ENCODE measurements around the gene PIBF1.
"Not testable (repeated sequence)": the region's sequence is repeated elsewhere in the genome, so short reads cannot be mapped to it uniquely, and the experiment has no call there.

The PIBF1 gene

DNA sequence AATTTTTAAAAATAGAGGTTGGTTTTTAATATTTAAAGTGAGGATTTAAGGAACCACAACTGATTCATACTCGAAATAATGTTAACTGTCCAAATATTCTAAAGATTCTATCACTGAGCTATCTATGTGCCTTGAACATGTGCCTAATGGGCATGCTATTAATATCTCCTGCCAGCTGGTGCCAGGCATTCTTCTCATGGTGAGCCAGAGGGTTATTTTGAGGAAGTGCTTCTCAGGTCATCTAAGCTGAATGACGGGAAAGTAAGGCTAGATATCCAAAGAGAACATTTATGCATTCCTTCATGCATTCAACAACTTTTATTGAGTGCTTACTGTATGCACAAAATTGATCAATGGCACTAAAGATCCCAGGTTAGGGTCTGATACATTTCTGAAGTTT, 138.2 kb downstream of the PIBF1 start:
- DNase-seq: no peak

DNA sequence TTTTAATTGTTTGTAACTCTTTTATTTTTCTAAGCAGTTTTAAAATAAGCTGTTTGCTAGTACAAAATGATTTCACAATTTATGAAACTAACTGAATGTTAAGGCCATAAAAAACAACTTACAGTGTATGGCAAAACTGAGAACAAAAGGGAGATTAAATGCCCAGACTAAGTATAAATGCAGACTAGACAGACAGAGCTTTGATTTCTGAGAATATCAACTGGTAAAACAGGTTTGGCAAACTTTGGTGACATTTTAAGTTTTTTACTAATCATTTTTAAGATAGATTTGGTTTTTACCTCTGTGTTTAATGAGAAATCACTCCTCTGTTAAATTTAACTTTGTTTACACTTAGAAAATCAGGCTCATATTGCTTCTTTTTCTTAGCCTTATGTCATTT, 149.4 kb downstream of the PIBF1 start:
- no peak for DNase-seq

- no peak for DNase-seq
Measured at GRCh38 chr13:72932250-72932649, 150.3 kb downstream of the PIBF1 start.

DNA sequence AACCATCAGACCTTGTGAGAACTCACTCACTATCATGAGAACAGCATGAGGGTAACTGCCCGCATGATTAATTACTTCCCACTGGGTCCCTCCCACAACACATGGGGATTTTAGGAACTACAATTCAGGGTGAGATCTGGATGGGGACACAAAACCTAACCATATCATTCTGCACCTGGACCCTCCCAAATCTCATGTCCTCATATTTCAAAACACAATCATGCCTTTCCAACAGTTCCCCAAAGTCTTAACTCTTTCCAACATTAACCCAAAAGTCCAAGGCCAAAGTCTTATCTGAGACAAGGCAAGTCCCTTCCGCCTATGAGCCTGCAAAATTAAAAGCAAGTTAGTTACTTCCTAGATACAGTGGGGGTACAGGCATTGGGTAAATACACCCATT, 164.3 kb downstream of the PIBF1 start:
- DNase-seq: not testable (repeated sequence)

- DNase-seq: no peak
Measured at GRCh38 chr13:72952529-72953141, 170.7 kb downstream of the PIBF1 start.

- DNase-seq: no peak
Measured at GRCh38 chr13:72953391-72953965, 171.5 kb downstream of the PIBF1 start.

GRCh38 chr13:72959643-72960042, 177.7 kb downstream of the PIBF1 start:
- DNase-seq: no peak

DNA sequence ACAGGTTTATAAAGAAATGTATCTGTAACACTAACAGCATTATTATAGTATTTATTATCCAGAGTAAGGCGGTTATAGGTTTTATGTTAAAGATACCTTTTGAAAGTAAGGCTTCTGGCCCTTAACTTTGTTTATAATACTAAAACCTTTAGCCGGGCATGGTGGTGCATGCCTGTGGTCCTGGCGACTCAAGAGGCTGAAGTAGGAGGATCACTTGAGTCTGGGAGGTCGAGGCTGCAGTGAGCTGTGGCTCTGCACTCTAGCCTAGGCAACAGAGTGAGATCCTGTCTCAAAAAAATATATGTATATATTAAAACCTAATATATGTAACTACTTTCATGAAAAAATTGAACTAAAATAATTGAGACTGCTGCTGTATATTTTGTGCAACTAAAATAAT, 178.2 kb downstream of the PIBF1 start:
- DNase-seq: no peak

DNA sequence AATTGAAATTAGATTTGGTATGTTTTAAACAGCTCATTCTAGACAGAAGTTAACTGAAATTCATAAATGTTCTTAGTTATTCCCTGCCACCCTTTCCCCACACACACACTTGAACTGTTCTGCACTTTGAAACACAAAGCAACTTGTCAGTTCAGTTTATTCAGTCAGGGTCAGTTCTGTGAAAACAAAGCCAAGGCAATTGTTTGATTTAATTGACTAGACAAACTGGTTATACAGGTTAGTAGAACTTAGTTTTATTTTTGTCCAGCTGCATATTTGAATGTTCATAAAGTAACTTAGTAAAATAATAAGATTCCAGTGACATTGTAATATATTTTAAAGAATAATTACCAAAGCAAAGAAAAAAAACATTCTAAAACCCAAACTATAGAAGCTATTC, 178.6 kb downstream of the PIBF1 start:
- DNase-seq: no peak

- DNase-seq: no peak
Measured at GRCh38 chr13:72963762-72964161, 181.8 kb downstream of the PIBF1 start.

DNA sequence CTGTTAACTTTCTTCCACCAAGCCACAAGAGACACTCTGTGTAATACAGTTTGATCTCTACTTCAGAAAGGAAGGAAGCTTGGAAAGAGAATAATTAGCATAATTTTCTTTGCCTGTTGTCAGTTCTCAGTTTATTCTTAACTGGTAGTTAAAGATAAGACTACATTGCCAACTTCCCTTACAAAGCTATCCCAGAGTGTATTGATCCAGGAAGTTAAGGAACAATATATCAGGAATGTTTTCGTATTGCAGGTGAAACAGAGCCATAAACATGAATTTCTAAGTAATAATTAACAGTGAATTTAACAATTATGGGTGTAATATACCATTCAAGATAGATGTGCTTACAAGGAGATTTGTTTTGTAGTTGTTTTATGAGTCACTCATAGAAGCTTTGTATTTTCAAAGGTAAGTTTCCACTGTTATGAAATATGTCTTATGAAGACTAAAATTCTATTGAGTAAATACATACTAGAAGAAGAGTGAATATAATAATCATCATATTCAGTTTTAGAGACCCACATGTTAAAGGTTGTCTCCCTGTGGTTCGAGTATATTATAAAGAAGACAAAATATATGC, 188.5 kb downstream of the PIBF1 start:
- no peak for DNase-seq

DNA sequence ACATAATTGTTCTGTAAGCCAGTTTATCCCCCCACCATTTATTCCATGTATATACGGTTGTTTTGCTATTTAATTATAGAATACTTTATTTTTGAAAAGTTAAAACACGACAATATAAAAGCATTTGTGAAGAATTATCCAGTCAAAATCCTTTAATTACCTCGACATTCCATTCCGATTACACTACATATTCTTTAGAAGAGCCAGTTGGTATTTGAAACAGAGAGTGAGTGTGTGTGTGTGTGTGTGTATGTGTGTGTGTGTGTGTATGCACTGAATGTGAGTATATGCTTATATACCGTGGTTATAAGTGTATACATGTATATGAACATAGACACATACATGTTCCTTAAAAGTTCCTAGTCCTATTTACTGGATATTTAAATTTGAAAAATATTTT, 189.0 kb downstream of the PIBF1 start:
- no peak for DNase-seq

DNA sequence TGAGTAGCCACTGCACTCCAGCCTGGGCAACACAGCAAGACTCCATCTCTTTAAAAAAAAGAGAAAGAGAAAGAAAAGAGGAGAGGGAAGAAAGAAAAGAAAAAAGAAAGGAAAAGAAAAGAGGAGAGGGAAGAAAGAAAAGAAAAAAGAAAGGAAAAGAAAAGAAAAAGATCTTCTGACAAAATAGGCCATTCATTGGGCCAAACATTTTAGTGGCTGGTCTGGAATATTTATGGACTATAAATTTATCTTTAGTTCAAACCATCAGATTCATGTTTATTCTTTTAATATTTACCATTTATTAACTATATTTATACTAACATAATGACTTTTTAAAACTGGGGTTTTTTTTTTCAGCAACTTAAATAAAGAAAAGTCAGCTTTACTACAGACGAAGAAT, 191.3 kb downstream of the PIBF1 start:
- DNase-seq: no peak

DNA sequence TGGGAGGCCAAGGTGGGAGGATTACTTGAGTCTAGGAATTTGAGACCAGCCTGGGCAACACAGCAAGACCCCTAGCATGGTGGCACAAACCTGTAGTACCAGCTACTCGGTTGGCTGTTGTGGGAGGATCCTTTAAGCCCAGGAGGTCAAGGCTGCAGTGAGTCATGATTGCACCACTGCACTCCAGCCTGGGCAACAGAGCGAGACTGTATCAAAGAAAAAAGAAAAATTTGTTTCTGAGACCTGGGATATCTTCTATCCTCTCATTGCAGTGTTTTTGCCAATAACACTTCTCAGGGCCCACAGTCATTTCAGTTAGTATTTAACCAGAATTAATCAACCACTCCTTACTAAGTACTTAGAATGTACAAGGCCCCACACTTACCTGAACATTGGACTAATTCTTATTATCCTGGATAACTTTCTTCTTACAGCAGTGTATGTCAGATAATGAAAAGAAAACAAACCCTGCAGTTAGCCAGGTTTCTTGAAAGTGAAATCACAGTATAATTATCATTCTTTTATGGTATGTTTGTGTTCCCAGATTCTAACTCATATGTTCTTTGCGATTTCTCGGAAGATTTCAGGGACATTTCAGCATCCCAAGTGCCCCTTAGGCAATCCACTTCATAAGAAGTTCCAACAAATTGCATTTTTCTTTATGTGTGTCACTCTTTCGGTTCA, 201.3 kb downstream of the PIBF1 start:
- no peak for DNase-seq

DNA sequence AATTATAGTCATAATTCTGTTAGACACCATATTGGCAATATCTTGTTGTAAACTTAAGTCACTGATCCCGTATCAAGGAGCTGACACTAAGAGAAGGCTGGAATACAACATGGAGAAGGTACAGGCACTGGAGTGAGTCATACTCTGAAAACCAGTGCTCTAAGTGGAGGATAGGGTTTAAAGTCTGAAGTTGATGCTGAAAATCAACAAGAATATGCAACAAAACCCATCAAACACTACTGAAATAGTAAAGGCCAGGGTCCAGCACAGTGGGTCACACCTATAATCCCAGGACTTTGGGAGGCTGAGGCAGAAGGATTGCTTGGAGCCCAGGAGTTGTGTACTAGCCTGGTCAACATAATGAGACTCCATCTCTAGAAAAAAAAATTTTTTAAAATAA, 203.7 kb downstream of the PIBF1 start:
- DNase-seq: no peak

DNA sequence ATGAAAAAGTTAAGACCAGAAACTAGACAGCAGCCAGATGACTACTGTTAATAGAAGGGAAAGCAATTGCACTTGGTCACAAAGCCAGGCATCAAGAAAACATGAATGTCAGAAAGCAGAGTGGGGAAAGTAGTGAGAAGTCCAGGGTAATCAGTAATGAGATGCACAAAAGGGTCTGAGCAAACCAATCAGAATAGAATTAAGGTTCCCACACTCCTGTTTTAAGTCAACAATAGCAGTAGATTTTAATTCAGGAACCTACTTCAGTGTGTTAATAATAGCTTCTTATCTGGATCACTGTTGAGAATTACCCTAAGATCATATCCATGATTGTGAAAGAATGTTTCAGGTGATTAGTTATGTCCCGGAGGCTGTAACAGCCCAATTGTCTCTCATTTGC, 204.3 kb downstream of the PIBF1 start:
- no peak for DNase-seq

GRCh38 chr13:72990953-72991352, 209.0 kb downstream of the PIBF1 start:
- no peak for DNase-seq

GRCh38 chr13:72998012-72998411, 216.1 kb downstream of the PIBF1 start:
- no peak for DNase-seq

DNA sequence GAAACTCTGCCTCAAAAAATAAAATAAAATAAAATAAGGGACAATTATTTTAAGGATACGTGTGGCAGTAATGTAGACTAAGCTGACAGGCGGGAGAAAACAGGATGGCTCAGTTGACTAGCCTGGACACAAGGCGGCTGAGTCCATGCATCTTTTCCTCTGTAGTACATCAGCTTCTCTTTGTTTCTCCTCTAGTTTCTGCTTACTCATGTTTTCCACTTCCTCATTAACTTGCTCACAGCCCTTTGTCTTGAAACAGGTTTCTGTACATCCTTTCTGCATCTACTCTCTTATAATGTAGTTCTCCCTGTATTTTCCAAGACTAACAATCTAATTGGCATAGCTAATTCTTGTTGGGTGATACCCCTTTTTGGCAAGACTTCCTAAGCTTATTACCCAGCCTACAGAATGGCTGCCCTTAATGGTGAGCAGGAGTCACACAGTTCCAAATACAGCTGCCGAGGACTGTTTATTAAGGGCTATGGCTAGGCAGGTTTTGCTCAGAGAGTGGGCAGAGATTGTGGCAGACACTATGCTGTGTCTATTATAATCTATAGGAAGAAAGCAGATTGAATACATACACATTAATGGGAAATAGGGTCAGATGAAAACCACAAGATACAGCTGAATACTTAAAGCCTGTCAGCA, 218.2 kb downstream of the PIBF1 start:
- no peak for DNase-seq

- no peak for DNase-seq
Measured at GRCh38 chr13:73001971-73002370, 220.0 kb downstream of the PIBF1 start.

- DNase-seq: no peak
Measured at GRCh38 chr13:73011751-73012150, 229.8 kb downstream of the PIBF1 start.

DNA sequence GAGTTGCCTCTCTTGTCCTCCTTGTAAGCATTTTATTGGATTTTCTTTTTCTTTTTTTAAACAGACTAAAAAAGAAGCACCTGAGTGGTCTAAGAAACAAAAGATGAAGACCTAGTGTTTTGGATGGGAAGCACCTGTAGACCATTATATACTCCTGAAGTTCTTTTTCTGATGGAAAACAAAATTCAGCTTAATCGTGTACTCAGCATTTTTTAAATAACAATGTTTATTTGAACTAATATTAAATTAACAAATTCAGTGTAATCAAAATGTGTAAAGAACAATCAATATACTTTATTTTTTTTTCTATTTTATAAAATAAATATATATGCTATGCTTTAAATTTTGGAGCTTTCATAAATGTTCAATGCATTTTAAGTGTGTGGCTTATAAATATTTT, 233.9 kb downstream of the PIBF1 start:
- no peak for DNase-seq

DNA sequence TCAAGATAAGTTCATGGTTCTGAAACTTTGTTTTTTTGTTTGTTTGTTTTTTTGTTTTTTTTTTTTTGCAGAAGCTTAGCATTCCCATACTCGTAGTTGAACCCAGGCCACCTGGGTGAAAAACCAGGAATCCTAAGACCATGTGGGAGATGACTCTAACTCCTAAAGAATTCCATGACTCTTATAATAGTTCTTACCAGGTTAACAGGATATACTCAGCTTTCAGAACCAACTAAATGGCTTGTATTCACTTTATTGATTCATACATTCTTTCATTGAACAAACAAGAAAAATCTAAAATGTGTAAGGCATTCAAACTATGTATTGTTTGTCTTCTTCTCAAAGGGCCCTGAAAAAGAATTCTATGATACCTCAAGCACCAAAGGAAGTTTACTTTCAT, 236.4 kb downstream of the PIBF1 start:
- DNase-seq: no peak

Measured in CD4-positive, alpha-beta T cell treated with Interferon gamma for 1 hour (primary cell).